PC-3 (cell line): Measurements from ENCODE around the gene GALR2.

ENCODE experiments used
- EZH2phosphoT487 ChIP-seq: fragments of 300-600 bp; sonication (generic); IDR thresholded peaks from 2 replicates; pipeline ENCODE4 v1.6.1; 2018; ENCODE audit warnings: mild to moderate bottlenecking, antibody characterized with exemption, low read length, borderline replicate concordance
- TF ChIP-seq, protein P1 (sequence below): fragments of 300-600 bp; sonication (generic); conservative IDR thresholded peaks from 2 replicates; pipeline ENCODE4 v1.5.1; 2017; ENCODE audit warnings: antibody characterized with exemption, low read depth, mild to moderate bottlenecking, low read length

- TF ChIP-seq, protein P1, sequence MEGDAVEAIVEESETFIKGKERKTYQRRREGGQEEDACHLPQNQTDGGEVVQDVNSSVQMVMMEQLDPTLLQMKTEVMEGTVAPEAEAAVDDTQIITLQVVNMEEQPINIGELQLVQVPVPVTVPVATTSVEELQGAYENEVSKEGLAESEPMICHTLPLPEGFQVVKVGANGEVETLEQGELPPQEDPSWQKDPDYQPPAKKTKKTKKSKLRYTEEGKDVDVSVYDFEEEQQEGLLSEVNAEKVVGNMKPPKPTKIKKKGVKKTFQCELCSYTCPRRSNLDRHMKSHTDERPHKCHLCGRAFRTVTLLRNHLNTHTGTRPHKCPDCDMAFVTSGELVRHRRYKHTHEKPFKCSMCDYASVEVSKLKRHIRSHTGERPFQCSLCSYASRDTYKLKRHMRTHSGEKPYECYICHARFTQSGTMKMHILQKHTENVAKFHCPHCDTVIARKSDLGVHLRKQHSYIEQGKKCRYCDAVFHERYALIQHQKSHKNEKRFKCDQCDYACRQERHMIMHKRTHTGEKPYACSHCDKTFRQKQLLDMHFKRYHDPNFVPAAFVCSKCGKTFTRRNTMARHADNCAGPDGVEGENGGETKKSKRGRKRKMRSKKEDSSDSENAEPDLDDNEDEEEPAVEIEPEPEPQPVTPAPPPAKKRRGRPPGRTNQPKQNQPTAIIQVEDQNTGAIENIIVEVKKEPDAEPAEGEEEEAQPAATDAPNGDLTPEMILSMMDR = no peak
- no peak for TF ChIP-seq EZH2phosphoT487
Measured at GRCh38 chr17:76049239-76049638, 25.3 kb upstream of the GALR2 start.
